Natural killer cell (primary cell): ENCODE measurements around the gene HYAL3. TPM values are rescaled to one million over a fixed set of nuclear protein-coding genes. Genes with fewer than 3 reads are reported as not detected.
A peak's percentile ranks its signal among the peaks of the same experiment; 100 is the strongest.

Source experiments
- ATAC-seq, 3 donors: fragments of 150-1000 bp in 2 of 3; fragments of 200-7000 bp in 1 of 3; cut with Tn5 transposase; 1 replicate in 1 of 3; 2 replicates in 2 of 3; pipeline ENCODE4 v1.10.0; 2021; ENCODE audit warnings: mild to moderate bottlenecking in 2 of 3, moderate library complexity in 2 of 3
- DNase-seq, 2 donors: peaks; one replicate each; pipeline versions ENCODE4 v3.0.0 to v3.0.0-alpha.2; 2013 to 2021; ENCODE audit warnings: mixed read lengths in 1 of 2
- H3K27ac ChIP-seq: one replicate; pipeline ENCODE4 v1.5.1; 2013; ENCODE audit warnings: mild to moderate bottlenecking, low read length
- H3K27me3 ChIP-seq: one replicate; pipeline ENCODE4 v1.6.1; 2013; ENCODE audit warnings: low read length; ENCODE audit not compliant: control insufficient read depth, insufficient read depth
- H3K36me3 ChIP-seq: one replicate; pipeline ENCODE4 v1.6.1; 2013; ENCODE audit warnings: low read length; ENCODE audit not compliant: control insufficient read depth, insufficient read depth
- H3K4me1 ChIP-seq: one replicate; pipeline ENCODE4 v1.6.1; 2013; ENCODE audit warnings: low read length; ENCODE audit not compliant: control insufficient read depth, insufficient read depth
- H3K4me3 ChIP-seq: one replicate; pipeline ENCODE4 v1.5.1; 2013; ENCODE audit warnings: low read length
- H3K9me3 ChIP-seq: one replicate; pipeline ENCODE4 v1.6.1; 2013; ENCODE audit warnings: low read length; ENCODE audit not compliant: control insufficient read depth, insufficient read depth
- H3K27ac Mint-ChIP-seq, 2 donors: one replicate each; pipeline ENCODE4 v1.8.0; 2022; ENCODE audit warnings: mild to moderate bottlenecking in 2 of 2, mixed read lengths in 2 of 2, moderate library complexity in 1 of 2
- H3K27me3 Mint-ChIP-seq, 2 donors: one replicate each; pipeline ENCODE4 v1.8.0; 2022; ENCODE audit warnings: low read depth in 2 of 2, mixed read lengths in 2 of 2
- H3K36me3 Mint-ChIP-seq: one replicate; pipeline ENCODE4 v1.8.0; 2022; ENCODE audit warnings: mixed read lengths
- H3K4me1 Mint-ChIP-seq, 2 donors: one replicate each; pipeline ENCODE4 v1.8.0; 2022; ENCODE audit warnings: mixed read lengths in 2 of 2
- H3K4me3 Mint-ChIP-seq: one replicate; pipeline ENCODE4 v1.8.0; 2022; ENCODE audit warnings: mild to moderate bottlenecking, moderate library complexity, mixed read lengths
- H3K9me3 Mint-ChIP-seq, 2 donors: one replicate each; pipeline ENCODE4 v1.8.0; 2022; ENCODE audit warnings: mixed read lengths in 2 of 2
- WGBS: methylation state at CpG from one replicate; pipeline ENCODE4 v1.1.7; 2013; ENCODE audit warnings: missing lambda C conversion rate; ENCODE audit not compliant: insufficient coverage; 5-methylcytosine and 5-hydroxymethylcytosine counted together
- intact Hi-C: fragments of 100-400 bp; cut with micrococcal nuclease; formaldehyde crosslinking; loops from one replicate; pipeline ENCODE4 v1.14.2; 2022
- total RNA-seq, 4 donors: library from RNA; stranded (reverse); fragments of 120-200 nt in 1 of 4; gene quantifications; one replicate each; pipeline versions ENCODE4 v1.2.3 to v1.2.4, GENCODE V29; 2013 to 2022
- TF ChIP-seq, protein P1 (sequence below): fragments of 200-600 bp; IDR thresholded peaks from one replicate; pipeline ENCODE4 v1.8.0; 2022; ENCODE audit warnings: antibody characterized with exemption

HYAL3 gene, protein sequence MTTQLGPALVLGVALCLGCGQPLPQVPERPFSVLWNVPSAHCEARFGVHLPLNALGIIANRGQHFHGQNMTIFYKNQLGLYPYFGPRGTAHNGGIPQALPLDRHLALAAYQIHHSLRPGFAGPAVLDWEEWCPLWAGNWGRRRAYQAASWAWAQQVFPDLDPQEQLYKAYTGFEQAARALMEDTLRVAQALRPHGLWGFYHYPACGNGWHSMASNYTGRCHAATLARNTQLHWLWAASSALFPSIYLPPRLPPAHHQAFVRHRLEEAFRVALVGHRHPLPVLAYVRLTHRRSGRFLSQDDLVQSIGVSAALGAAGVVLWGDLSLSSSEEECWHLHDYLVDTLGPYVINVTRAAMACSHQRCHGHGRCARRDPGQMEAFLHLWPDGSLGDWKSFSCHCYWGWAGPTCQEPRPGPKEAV
- 1 to 10 TPM in 2 of 3 donors, under 1 TPM in 1; 0.93 to 2.0 (median 1.2) TPM for total RNA-seq
- total RNA-seq (2013) = 1.6 TPM

DNA sequence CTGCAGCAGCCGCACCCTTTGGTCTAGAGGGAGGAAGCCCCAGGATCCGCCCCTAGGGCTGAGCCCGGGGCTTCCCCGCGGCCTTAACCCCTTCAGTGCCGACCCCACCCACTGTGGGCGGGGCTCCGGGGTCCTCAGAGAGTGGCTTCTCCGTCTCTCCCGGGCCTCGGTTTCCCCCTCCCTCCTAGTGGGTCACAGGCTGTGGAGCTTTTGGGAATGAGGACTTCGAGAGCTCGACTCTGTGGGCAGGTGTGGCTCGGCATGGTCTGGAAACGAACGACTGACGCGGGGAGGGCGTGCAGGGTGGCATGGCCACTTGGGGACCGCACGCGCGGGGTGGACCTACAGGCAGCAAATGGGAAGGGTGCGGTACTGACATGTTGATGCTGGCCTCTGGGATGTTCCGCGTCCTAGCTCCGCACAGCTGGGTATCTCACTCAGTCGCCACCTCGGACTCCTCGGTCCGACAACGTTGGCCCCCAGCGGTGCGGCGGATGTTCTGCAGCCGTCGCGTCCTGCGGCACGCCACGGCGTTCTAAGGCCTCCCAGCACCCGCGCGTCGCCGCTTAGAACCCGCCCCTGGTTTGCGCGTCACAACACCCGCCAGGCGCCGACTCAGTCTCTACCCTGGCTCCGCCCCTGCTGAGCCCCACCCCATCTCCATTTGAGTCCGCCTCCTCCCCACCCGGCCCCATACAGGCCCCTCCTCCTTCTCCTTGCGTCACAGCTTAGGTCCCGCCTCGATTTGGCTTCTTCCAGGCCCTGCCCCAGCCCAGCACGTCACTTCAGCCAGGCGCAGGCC, at the start of gene HYAL3, which contains the start of gene NAA80:
Gene HYAL3, minus strand, starts transcription at position 570 of the 802 bp plus-strand sequence. CDS start 3,803 bp downstream, outside the sequence.
Gene NAA80, minus strand, starts transcription at position 570 of the 802 bp plus-strand sequence. CDS start 1,942 bp downstream, outside the sequence.
- peak within 1 kb of the TSS; percentile 99 for H3K4me3 ChIP-seq
- H3K4me1 ChIP-seq = peaks cover 27% of the 10 kb centered on the region
- H3K9me3 Mint-ChIP-seq = no peaks in the 10 kb centered on the region
- peak; percentile 90 to 97 (median 91) for ATAC-seq
- WGBS = under 1% methylated on average over 61 of the region's 61 CpGs
- no peaks in the 10 kb centered on the region for H3K27me3 ChIP-seq
- no peaks in the 10 kb centered on the region for H3K27me3 Mint-ChIP-seq
- peaks cover 2% of the 10 kb centered on the region for H3K36me3 ChIP-seq
- peak; percentile 99 to 100 for DNase-seq
- intact Hi-C loops = loop anchor here (1.0 to 5.0 kb wide), 3 partner anchors 38 to 61 kb away; partner anchors contain the start of gene TMEM115
- peaks cover 18 to 33% of the 10 kb centered on the region in 2 donors for H3K4me1 Mint-ChIP-seq
- no peaks in the 10 kb centered on the region for H3K36me3 Mint-ChIP-seq
- H3K27ac Mint-ChIP-seq = peak within 1 kb of the TSS; percentile 95 to 97
- H3K4me3 Mint-ChIP-seq = peak within 1 kb of the TSS; percentile 97
- TF ChIP-seq, protein P1, sequence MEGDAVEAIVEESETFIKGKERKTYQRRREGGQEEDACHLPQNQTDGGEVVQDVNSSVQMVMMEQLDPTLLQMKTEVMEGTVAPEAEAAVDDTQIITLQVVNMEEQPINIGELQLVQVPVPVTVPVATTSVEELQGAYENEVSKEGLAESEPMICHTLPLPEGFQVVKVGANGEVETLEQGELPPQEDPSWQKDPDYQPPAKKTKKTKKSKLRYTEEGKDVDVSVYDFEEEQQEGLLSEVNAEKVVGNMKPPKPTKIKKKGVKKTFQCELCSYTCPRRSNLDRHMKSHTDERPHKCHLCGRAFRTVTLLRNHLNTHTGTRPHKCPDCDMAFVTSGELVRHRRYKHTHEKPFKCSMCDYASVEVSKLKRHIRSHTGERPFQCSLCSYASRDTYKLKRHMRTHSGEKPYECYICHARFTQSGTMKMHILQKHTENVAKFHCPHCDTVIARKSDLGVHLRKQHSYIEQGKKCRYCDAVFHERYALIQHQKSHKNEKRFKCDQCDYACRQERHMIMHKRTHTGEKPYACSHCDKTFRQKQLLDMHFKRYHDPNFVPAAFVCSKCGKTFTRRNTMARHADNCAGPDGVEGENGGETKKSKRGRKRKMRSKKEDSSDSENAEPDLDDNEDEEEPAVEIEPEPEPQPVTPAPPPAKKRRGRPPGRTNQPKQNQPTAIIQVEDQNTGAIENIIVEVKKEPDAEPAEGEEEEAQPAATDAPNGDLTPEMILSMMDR = peak; percentile 45
- peak within 1 kb of the TSS; percentile 96 for H3K27ac ChIP-seq
- H3K9me3 ChIP-seq = no peaks in the 10 kb centered on the region

DNA sequence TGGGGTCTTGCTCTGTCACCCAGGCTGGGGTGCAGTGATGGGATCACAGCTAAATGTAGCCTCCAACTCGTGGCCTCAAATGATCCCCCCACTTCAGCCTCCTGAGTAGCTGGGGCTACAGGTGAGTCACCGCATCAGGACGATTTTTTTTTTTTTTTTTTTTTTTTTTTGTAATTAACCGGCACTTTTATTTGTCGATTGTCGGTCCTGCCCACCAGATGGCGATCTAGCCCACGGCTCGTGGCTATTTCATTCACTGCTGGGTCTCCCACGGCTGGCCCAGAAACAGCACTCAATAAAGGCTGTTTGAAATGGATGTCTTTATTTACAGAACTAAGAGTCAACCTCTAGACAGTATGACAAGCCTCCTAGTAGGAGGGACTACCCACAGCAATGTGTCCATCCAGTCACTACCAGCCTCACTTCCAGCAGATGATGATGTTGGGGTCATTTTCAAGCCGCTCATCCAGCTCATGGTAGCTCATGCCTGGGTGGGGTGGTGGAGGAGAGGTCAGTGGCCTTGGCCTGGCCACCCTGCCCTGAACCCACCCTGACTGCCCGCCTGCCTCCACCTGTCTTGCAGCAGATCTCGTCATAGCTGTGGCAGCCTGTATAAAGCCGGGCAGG, 48.1 kb upstream of the HYAL3 start:
- Mint-ChIP-seq H3K4me1 (peaks cover 43 to 80% of the 10 kb centered on the region in 2 donors), H3K36me3 (no peaks in the 10 kb centered on the region), H3K9me3 (no peaks in the 10 kb centered on the region), H3K27ac (peak overlapping the region; percentile 57 to 70), H3K27me3 (no peaks in the 10 kb centered on the region), H3K4me3 (peak overlapping the region; percentile 77)
- Histone ChIP-seq H3K27ac (peak overlapping the region; percentile 19), H3K4me1 (peaks cover 87% of the 10 kb centered on the region), H3K27me3 (no peaks in the 10 kb centered on the region), H3K36me3 (peaks cover 27% of the 10 kb centered on the region), H3K4me3 (no peak overlapping the region), H3K9me3 (no peaks in the 10 kb centered on the region)
- intact Hi-C loops = loop anchor here (1.0 kb wide), 3 partner anchors 195 to 264 kb away; partner anchors contain the start of gene CISH
- TF ChIP-seq, protein P1 = peak; percentile 66
- DNase-seq (peak; percentile 76 to 91), ATAC-seq (peak; percentile 20 to 49 (median 37))
- WGBS = 29% methylated on average over 13 of the region's 14 CpGs

DNA sequence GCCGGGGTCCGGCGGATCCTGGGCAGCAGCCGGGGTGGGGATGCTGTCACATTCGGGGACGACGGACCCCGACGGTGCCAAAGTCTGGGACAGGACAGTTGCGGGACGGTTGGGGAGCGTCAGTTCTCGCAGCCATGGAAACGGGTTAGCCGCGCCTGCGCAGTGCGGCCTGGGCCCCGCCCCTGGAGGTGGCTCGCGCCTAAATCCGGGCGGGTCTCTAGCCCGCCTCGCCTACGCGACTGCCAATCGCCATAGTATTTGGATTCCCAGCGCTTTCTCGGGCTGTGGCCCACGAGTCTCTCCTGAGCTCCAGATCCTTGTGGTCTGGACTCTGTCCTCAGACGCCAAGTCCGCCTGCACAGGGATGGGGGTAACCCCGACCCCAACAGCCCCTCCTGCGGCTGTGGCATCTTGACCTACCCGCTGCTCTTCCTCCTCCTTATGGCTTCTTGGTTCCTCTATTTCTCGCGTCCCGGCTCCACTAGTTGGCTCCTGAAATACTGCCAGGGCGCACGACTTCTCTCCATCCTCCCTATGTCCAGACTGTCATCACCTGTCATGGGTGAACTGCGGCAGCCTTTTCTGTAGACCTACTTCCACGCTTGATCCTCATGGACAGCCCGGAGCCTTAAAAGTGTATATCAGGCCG, 46.5 kb upstream of the HYAL3 start, which contains the start of gene ZMYND10:
Gene ZMYND10, minus strand, starts transcription at position 147 of the 649 bp plus-strand sequence. CDS start 153 bp downstream, outside the sequence.
- Histone ChIP-seq H3K36me3 (peaks cover 23% of the 10 kb centered on the region), H3K4me1 (peaks cover 90% of the 10 kb centered on the region), H3K27me3 (no peaks in the 10 kb centered on the region), H3K27ac (no peak within 1 kb of the TSS), H3K9me3 (no peaks in the 10 kb centered on the region), H3K4me3 (peak within 1 kb of the TSS; percentile 11)
- intact Hi-C loops = no loop called here
- Mint-ChIP-seq H3K27me3 (no peaks in the 10 kb centered on the region), H3K4me3 (peak within 1 kb of the TSS; percentile 82), H3K36me3 (no peaks in the 10 kb centered on the region), H3K27ac (peak within 1 kb of the TSS in 1 of 2 donors; percentile 73), H3K9me3 (no peaks in the 10 kb centered on the region), H3K4me1 (peaks cover 39 to 88% of the 10 kb centered on the region in 2 donors)
- WGBS = 16% methylated on average over 45 of the region's 45 CpGs
- no peak for ATAC-seq
- TF ChIP-seq, protein P1 = no peak
- DNase-seq = peak; percentile 47 to 88
